Smooth muscle cell (in vitro differentiated cells): ENCODE measurements around the gene CEBPE. TPM values are rescaled to one million over a fixed set of nuclear protein-coding genes. Genes with fewer than 3 reads are reported as not detected.

Source experiments
- DNase-seq: peaks from one replicate; lab custom pipeline; 2025; ENCODE audit not compliant: unreplicated experiment; lab: John Stamatoyannopoulos, UW
- H2AFZ ChIP-seq: fragments of 200-600 bp; sonication (generic); 2 replicates; pipeline ENCODE4 v1.6.0; 2016; ENCODE audit warnings: antibody characterized with exemption, low read depth, mild to moderate bottlenecking
- H3F3A ChIP-seq: fragments of 200-600 bp; sonication (generic); 2 replicates; pipeline ENCODE4 v1.6.0; 2017; ENCODE audit warnings: antibody characterized with exemption, low read depth
- H3K27ac ChIP-seq: fragments of 200-600 bp; sonication (generic); 2 replicates; pipeline ENCODE4 v1.5.1; 2016; ENCODE audit warnings: low read depth, mild to moderate bottlenecking
- H3K27me3 ChIP-seq: fragments of 200-600 bp; sonication (generic); 2 replicates; pipeline ENCODE4 v1.6.1; 2016; ENCODE audit warnings: low read depth, mild to moderate bottlenecking
- H3K36me3 ChIP-seq: fragments of 200-600 bp; sonication (generic); 2 replicates; pipeline ENCODE4 v1.5.1; 2016; ENCODE audit warnings: low read depth
- H3K4me1 ChIP-seq: fragments of 200-600 bp; sonication (generic); 2 replicates; pipeline ENCODE4 v1.5.1; 2016; ENCODE audit warnings: low read depth
- H3K4me2 ChIP-seq: fragments of 200-600 bp; sonication (generic); 2 replicates; pipeline ENCODE4 v1.6.0; 2016; ENCODE audit warnings: mild to moderate bottlenecking
- H3K4me3 ChIP-seq: fragments of 200-600 bp; sonication (generic); 2 replicates; pipeline ENCODE4 v1.5.1; 2016; ENCODE audit warnings: mild to moderate bottlenecking
- H3K79me2 ChIP-seq: fragments of 200-600 bp; sonication (generic); 2 replicates; pipeline ENCODE4 v1.6.0; 2016; ENCODE audit warnings: low read depth, mild to moderate bottlenecking
- H3K9ac ChIP-seq: fragments of 200-600 bp; sonication (generic); 2 replicates; pipeline ENCODE4 v1.6.0; 2016; ENCODE audit warnings: low read depth
- H3K9me3 ChIP-seq: fragments of 200-600 bp; sonication (generic); replicated peaks from 2 replicates; pipeline ENCODE4 v1.5.1; 2016; ENCODE audit warnings: low read depth
- H4K20me1 ChIP-seq: fragments of 200-600 bp; sonication (generic); 2 replicates; pipeline ENCODE4 v1.6.0; 2016; ENCODE audit warnings: low read depth
- CTCF ChIP-seq: fragments of 200-600 bp; sonication (generic); IDR thresholded peaks from 2 replicates; pipeline ENCODE4 v1.5.1; 2017; ENCODE audit warnings: borderline replicate concordance, mild to moderate bottlenecking, antibody characterized with exemption; ENCODE audit not compliant: insufficient read depth, poor library complexity, severe bottlenecking
- WGBS: methylation state at CpG from one replicate; pipeline ENCODE4 v1.1.7; 2016; ENCODE audit warnings: low lambda C conversion rate; 5-methylcytosine and 5-hydroxymethylcytosine counted together
- polyA plus RNA-seq: library from polyadenylated mRNA; unstranded; fragments of >200 nt; fragmentation: Nextera tagmentation; extraction: Ambion mirVana; gene quantifications from 2 replicates; pipeline ENCODE4 v1.2.1, GENCODE V29; 2016
- total RNA-seq: library from RNA; depleted of rRNA; stranded (reverse); fragments of >200 nt; gene quantifications from 2 replicates; pipeline ENCODE4 v1.2.3, GENCODE V29; 2014

CEBPE gene
- total and polyA plus RNA-seq, 2 experiments from 2014 or later: not detected

DNA sequence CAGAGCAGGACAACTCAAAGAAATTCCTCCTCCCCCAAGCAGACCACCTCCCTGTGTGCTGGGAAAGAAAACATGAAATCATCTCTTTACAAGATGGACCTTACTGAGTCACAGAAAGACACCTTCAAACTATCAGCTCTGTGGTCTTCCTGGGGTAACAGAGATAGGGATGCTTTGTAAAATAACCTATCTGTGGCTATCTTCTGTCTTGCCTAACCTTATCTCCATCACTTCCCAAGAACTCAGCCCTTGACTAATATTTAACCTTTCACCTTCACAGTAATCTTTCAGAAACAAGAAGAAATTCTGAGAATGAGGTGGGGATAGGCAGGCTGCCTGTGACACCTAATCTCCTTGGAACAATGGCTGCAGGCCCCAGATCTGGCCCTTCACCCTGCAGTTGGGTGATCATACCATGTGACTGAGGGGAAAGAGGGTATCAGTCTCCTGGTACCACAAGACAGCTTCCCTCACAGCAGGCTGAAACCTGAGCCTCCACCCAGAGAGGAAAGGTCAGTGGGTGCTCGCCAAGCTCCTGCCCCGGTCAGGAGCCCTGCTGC, 27.4 kb upstream of the CEBPE start:
- 92% methylated on average over 2 of the region's 2 CpGs for WGBS
- TF ChIP-seq CTCF: no peak
- no peaks in the 10 kb centered on the region for H3K27me3 ChIP-seq

GRCh38 chr14:23145794-23146350, 26.8 kb upstream of the CEBPE start:
- Histone ChIP-seq H3K4me2 (peak overlapping the region; percentile 32), H3K79me2 (no peaks in the 10 kb centered on the region), H4K20me1 (no peaks in the 10 kb centered on the region), H3F3A (peaks cover 19% of the 10 kb centered on the region), H2AFZ (no peak overlapping the region), H3K9me3 (no peaks in the 10 kb centered on the region), H3K27ac (peak overlapping the region; percentile 73), H3K36me3 (no peaks in the 10 kb centered on the region), H3K27me3 (no peaks in the 10 kb centered on the region), H3K4me1 (peaks cover 12% of the 10 kb centered on the region), H3K4me3 (no peak overlapping the region), H3K9ac (no peak overlapping the region)
- no peak for DNase-seq
- no peak for TF ChIP-seq CTCF
- 41% methylated on average over 4 of the region's 4 CpGs for WGBS

More for the DNA sequence above, 27.4 kb upstream of the CEBPE start:
- no peaks in the 10 kb centered on the region for H3K36me3 ChIP-seq
- peak overlapping the region; percentile 32 for H3K4me2 ChIP-seq
- no peaks in the 10 kb centered on the region for H4K20me1 ChIP-seq
- no peak overlapping the region for H3K9ac ChIP-seq
- no peaks in the 10 kb centered on the region for H3K9me3 ChIP-seq
- no peak overlapping the region for H3K4me3 ChIP-seq
- DNase-seq: no peak
- H2AFZ ChIP-seq: no peak overlapping the region
- peak overlapping the region; percentile 73 for H3K27ac ChIP-seq
- H3K4me1 ChIP-seq: peaks cover 12% of the 10 kb centered on the region
- H3K79me2 ChIP-seq: no peaks in the 10 kb centered on the region
- H3F3A ChIP-seq: peaks cover 19% of the 10 kb centered on the region

- H2AFZ ChIP-seq: no peak overlapping the region
- H3K27me3 ChIP-seq: no peaks in the 10 kb centered on the region
- peaks cover 12% of the 10 kb centered on the region for H3K4me1 ChIP-seq
- H3K4me2 ChIP-seq: peak overlapping the region; percentile 18
- H3K9me3 ChIP-seq: no peaks in the 10 kb centered on the region
- DNase-seq: no peak
- no peak overlapping the region for H3K9ac ChIP-seq
- H3K36me3 ChIP-seq: no peaks in the 10 kb centered on the region
- peak overlapping the region; percentile 26 for H3K27ac ChIP-seq
- WGBS: 78% methylated on average over 1 of the region's 1 CpG
- no peaks in the 10 kb centered on the region for H4K20me1 ChIP-seq
- no peak overlapping the region for H3K4me3 ChIP-seq
- peaks cover 12% of the 10 kb centered on the region for H3F3A ChIP-seq
- no peak for TF ChIP-seq CTCF
- no peaks in the 10 kb centered on the region for H3K79me2 ChIP-seq
Observed at GRCh38 chr14:23143911-23144310, 24.9 kb upstream of the CEBPE start.

- WGBS: 99% methylated on average over 4 of the region's 4 CpGs
- H3K4me1 ChIP-seq: peaks cover 12% of the 10 kb centered on the region
- H4K20me1 ChIP-seq: no peaks in the 10 kb centered on the region
- H3K4me2 ChIP-seq: no peak overlapping the region
- H3K9ac ChIP-seq: no peak overlapping the region
- no peaks in the 10 kb centered on the region for H3K36me3 ChIP-seq
- H3K27ac ChIP-seq: no peak overlapping the region
- no peaks in the 10 kb centered on the region for H3K79me2 ChIP-seq
- H2AFZ ChIP-seq: no peak overlapping the region
- no peak overlapping the region for H3K4me3 ChIP-seq
- TF ChIP-seq CTCF: no peak
- H3K9me3 ChIP-seq: no peaks in the 10 kb centered on the region
- DNase-seq: no peak
- peaks cover 5% of the 10 kb centered on the region for H3F3A ChIP-seq
- H3K27me3 ChIP-seq: no peaks in the 10 kb centered on the region
Observed at GRCh38 chr14:23142826-23143225, 23.8 kb upstream of the CEBPE start.
